Stomach smooth muscle (tissue), 2 donors: ENCODE data around the gene OTC.

ENCODE experiments used
- H3K27ac ChIP-seq: one replicate; pipeline ENCODE4 v1.7.0; 2013; ENCODE audit warnings: mild to moderate bottlenecking, low read length, inconsistent platforms
- H3K27me3 ChIP-seq, 2 donors: one replicate each; pipeline ENCODE4 v1.7.0; 2013; ENCODE audit warnings: low read length in 2 of 2; ENCODE audit not compliant: insufficient read depth in 2 of 2, control insufficient read depth in 1 of 2
- H3K36me3 ChIP-seq, 2 donors: one replicate each; pipeline ENCODE4 v1.7.0; 2013; ENCODE audit warnings: low read length in 2 of 2; ENCODE audit not compliant: control insufficient read depth in 2 of 2, insufficient read depth in 2 of 2
- H3K4me1 ChIP-seq: one replicate; pipeline ENCODE4 v1.7.0; 2013; ENCODE audit warnings: low read length; ENCODE audit not compliant: control insufficient read depth, insufficient read depth
- H3K4me3 ChIP-seq, 2 donors: one replicate each; pipeline ENCODE4 v1.7.0; 2013; ENCODE audit warnings: low read length in 2 of 2
- H3K9ac ChIP-seq, 2 donors: one replicate each; pipeline ENCODE4 v1.7.0; 2013; ENCODE audit warnings: low read length in 2 of 2, mild to moderate bottlenecking in 1 of 2
- H3K9me3 ChIP-seq, 2 donors: one replicate each; pipeline ENCODE4 v1.7.0; 2013; ENCODE audit warnings: low read length in 2 of 2; ENCODE audit not compliant: control insufficient read depth in 2 of 2
- donor health status: healthy.
- donor health status: Pancreatic carcinoma.

Gene OTC

GRCh38 chrX:38458071-38458470 is 105.7 kb downstream of the OTC start:
- no peaks in the 10 kb centered on the region for H3K4me1 ChIP-seq
- H3K27ac ChIP-seq: no peak overlapping the region
- H3K4me3 ChIP-seq: no peak overlapping the region
- H3K36me3 ChIP-seq: no peaks in the 10 kb centered on the region
- H3K27me3 ChIP-seq: peaks cover 0 to 3% of the 10 kb centered on the region in 2 donors
- H3K9ac ChIP-seq: no peak overlapping the region
- no peaks in the 10 kb centered on the region for H3K9me3 ChIP-seq

GRCh38 chrX:38462257-38462656 is 109.9 kb downstream of the OTC start:
- Histone ChIP-seq H3K9ac (no peak overlapping the region), H3K4me3 (no peak overlapping the region), H3K27me3 (peaks cover 0 to 3% of the 10 kb centered on the region in 2 donors), H3K4me1 (no peaks in the 10 kb centered on the region), H3K36me3 (no peaks in the 10 kb centered on the region), H3K9me3 (no peaks in the 10 kb centered on the region), H3K27ac (no peak overlapping the region)

GRCh38 chrX:38465686-38466085 is 113.3 kb downstream of the OTC start:
- no peak overlapping the region for H3K27ac ChIP-seq
- H3K4me1 ChIP-seq: no peaks in the 10 kb centered on the region
- peaks cover 0 to 3% of the 10 kb centered on the region in 2 donors for H3K27me3 ChIP-seq
- H3K9ac ChIP-seq: no peak overlapping the region
- H3K9me3 ChIP-seq: no peaks in the 10 kb centered on the region
- H3K4me3 ChIP-seq: no peak overlapping the region
- no peaks in the 10 kb centered on the region for H3K36me3 ChIP-seq

GRCh38 chrX:38468563-38469157 is 116.3 kb downstream of the OTC start:
- no peaks in the 10 kb centered on the region for H3K4me1 ChIP-seq
- H3K4me3 ChIP-seq: no peak overlapping the region
- H3K27me3 ChIP-seq: no peaks in the 10 kb centered on the region
- H3K9me3 ChIP-seq: no peaks in the 10 kb centered on the region
- no peaks in the 10 kb centered on the region for H3K36me3 ChIP-seq
- no peak overlapping the region for H3K27ac ChIP-seq
- H3K9ac ChIP-seq: no peak overlapping the region
